Keratinocyte (primary cell): Measurements from ENCODE around the gene RITA1. TPM values are rescaled to one million over a fixed set of nuclear protein-coding genes. Genes with fewer than 3 reads are reported as not detected.

ENCODE experiments used
- DNase-seq: peaks from one replicate; pipeline ENCODE4 v3.0.0-alpha.2; 2011; ENCODE audit warnings: low read depth, missing footprints, low spot score
- FAIRE-seq: peaks from 2 replicates; lab custom pipeline; 2011; peaks lifted over from hg19 to GRCh38; lab: Jason Lieb, UNC
- H2AFZ ChIP-seq: 2 replicates; pipeline ENCODE4 v1.6.0; 2012; ENCODE audit warnings: low read length, control low read depth, inconsistent platforms; ENCODE audit not compliant: control insufficient read depth
- H3K27ac ChIP-seq: 2 replicates; pipeline ENCODE4 v1.5.1; 2011; ENCODE audit warnings: low read length; ENCODE audit not compliant: control insufficient read depth, insufficient read depth
- H3K27me3 ChIP-seq: 3 replicates; pipeline ENCODE4 v1.6.0; 2011; ENCODE audit warnings: low read length; ENCODE audit not compliant: control insufficient read depth, insufficient read depth; ENCODE audit errors: extremely low read depth
- H3K36me3 ChIP-seq, 2 experiments: 2 replicates in 1 of 2; 3 replicates in 1 of 2; pipeline ENCODE4 v1.5.1; 2011; ENCODE audit warnings: low read length in 2 of 2, mild to moderate bottlenecking in 1 of 2; ENCODE audit not compliant: control insufficient read depth in 2 of 2, insufficient read depth in 2 of 2; ENCODE audit errors: extremely low read depth in 1 of 2
- H3K4me1 ChIP-seq: 3 replicates; pipeline ENCODE4 v1.5.1; 2011; ENCODE audit warnings: low read length; ENCODE audit not compliant: control insufficient read depth, insufficient read depth; ENCODE audit errors: extremely low read depth
- H3K4me2 ChIP-seq: 3 replicates; pipeline ENCODE4 v1.6.0; 2011; ENCODE audit warnings: low read depth, low read length; ENCODE audit not compliant: control insufficient read depth, insufficient read depth; ENCODE audit errors: extremely low read depth
- H3K4me3 ChIP-seq, 3 experiments: fragments of 200-600 bp in 1 of 3; sonication (generic) in 1 of 3; 2 replicates in 2 of 3; 3 replicates in 1 of 3; pipeline ENCODE4 v1.5.1; 2011 to 2016; ENCODE audit warnings: low read length in 3 of 3, mild to moderate bottlenecking in 3 of 3, control low read depth in 2 of 3, inconsistent platforms in 1 of 3, low read depth in 1 of 3, mixed read lengths in 1 of 3, mixed run types in 1 of 3, moderate library complexity in 1 of 3; ENCODE audit not compliant: control insufficient read depth in 2 of 3, insufficient read depth in 2 of 3; ENCODE audit errors: extremely low read depth in 1 of 3
- H3K79me2 ChIP-seq: 2 replicates; pipeline ENCODE4 v1.6.0; 2012; ENCODE audit warnings: low read length; ENCODE audit not compliant: control insufficient read depth, insufficient read depth
- H3K9ac ChIP-seq: 3 replicates; pipeline ENCODE4 v1.6.0; 2011; ENCODE audit warnings: low read length; ENCODE audit not compliant: control insufficient read depth, insufficient read depth; ENCODE audit errors: extremely low read depth
- H3K9me1 ChIP-seq: 3 replicates; pipeline ENCODE4 v1.6.0; 2011; ENCODE audit warnings: low read length; ENCODE audit not compliant: control insufficient read depth, insufficient read depth; ENCODE audit errors: extremely low read depth
- H3K9me3 ChIP-seq: 2 replicates; pipeline ENCODE4 v1.5.1; 2012; ENCODE audit warnings: low read depth, low read length; ENCODE audit not compliant: control insufficient read depth
- H4K20me1 ChIP-seq: 3 replicates; pipeline ENCODE4 v1.6.0; 2011; ENCODE audit warnings: low read length; ENCODE audit not compliant: control insufficient read depth, insufficient read depth; ENCODE audit errors: extremely low read depth
- EZH2 ChIP-seq: IDR thresholded peaks from one replicate; pipeline ENCODE4 v1.6.1; 2012; ENCODE audit warnings: inconsistent platforms, mild to moderate bottlenecking, low read length, moderate library complexity
- dilution Hi-C: fragments of 300-500 bp; cut with MboI; formaldehyde crosslinking; loops from one replicate; pipeline ENCODE4 v1.7.0; 2020; ENCODE audit warnings: low sequenced_read_pairs; ENCODE audit not compliant: extremely low pct_ligation_motif_present
- polyA plus RNA-seq, 5 experiments: library from polyadenylated mRNA; depleted of rRNA in 3 of 5; stranded (reverse) in 3 of 5; stranded (forward) in 1 of 5; unstranded in 1 of 5; fragments of >200 nt; gene quantifications; 1 replicate in 1 of 5; 2 replicates in 3 of 5; 3 replicates in 1 of 5; pipeline versions ENCODE4 v1.2.1 to v1.2.3, GENCODE V29; 2011 to 2012; ENCODE audit warnings: missing spikeins in 2 of 5, low read depth in 1 of 5, low replicate concordance in 1 of 5
- TF ChIP-seq, protein P1 (sequence below), 3 experiments: IDR thresholded peaks in 1 of 3; conservative IDR thresholded peaks in 1 of 3; optimal IDR thresholded peaks in 1 of 3; 2 replicates in 2 of 3; 3 replicates in 1 of 3; pipeline versions ENCODE3 to v1.5.1; 2011; ENCODE audit warnings: low read length in 3 of 3, mild to moderate bottlenecking in 3 of 3, moderate library complexity in 2 of 3, control low read depth in 1 of 3, inconsistent platforms in 1 of 3; ENCODE audit not compliant: insufficient read depth in 2 of 3; ENCODE audit errors: extremely low read depth in 1 of 3

RITA1 gene
- polyA plus RNA-seq, 1 donor (not counting 4 experiments of a cell fraction or from before 2014, with no cell fraction given) = 11.8 TPM

DNA sequence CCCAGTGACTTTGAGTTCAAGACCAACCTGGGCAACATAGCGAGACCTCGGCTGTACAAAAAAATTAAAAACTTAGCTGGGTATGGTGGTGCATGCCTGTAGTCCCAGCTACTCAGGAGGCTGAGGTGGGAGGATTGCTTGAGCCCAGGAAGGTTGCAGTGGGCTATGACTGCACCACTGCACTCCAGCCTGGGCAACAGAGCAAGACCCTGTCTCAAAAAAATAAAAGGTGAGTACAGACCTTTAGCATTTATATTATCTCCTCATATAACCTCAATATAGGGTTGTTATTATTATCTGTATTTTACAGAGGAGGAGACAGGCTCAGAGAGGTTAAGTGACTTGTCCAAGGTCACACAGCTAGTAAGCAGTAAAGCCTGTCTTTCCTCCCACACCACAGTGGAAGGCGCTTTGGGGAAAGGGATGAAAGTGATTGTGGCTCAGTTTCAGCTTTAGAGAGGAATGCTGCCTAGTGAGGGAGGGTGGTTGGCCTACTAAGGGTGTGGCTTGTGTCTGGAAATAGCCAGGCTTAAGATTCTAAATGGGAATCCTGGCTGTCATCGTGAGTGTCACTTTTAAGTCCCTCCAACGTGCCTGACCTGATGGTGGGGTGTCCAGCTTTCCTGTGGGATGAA is 43.0 kb downstream of the RITA1 start:
- peaks cover 14 to 17% of the 10 kb centered on the region in 2 experiments for H3K36me3 ChIP-seq
- no peak overlapping the region for H3K4me2 ChIP-seq
- H2AFZ ChIP-seq = no peak overlapping the region
- dilution Hi-C loops = no loop called here
- DNase-seq (no peak), FAIRE-seq (no peak)
- no peak overlapping the region for H3K9ac ChIP-seq
- H3K4me1 ChIP-seq = peaks cover 12% of the 10 kb centered on the region
- H3K27ac ChIP-seq = no peak overlapping the region
- no peak for TF ChIP-seq EZH2
- TF ChIP-seq, protein P1, sequence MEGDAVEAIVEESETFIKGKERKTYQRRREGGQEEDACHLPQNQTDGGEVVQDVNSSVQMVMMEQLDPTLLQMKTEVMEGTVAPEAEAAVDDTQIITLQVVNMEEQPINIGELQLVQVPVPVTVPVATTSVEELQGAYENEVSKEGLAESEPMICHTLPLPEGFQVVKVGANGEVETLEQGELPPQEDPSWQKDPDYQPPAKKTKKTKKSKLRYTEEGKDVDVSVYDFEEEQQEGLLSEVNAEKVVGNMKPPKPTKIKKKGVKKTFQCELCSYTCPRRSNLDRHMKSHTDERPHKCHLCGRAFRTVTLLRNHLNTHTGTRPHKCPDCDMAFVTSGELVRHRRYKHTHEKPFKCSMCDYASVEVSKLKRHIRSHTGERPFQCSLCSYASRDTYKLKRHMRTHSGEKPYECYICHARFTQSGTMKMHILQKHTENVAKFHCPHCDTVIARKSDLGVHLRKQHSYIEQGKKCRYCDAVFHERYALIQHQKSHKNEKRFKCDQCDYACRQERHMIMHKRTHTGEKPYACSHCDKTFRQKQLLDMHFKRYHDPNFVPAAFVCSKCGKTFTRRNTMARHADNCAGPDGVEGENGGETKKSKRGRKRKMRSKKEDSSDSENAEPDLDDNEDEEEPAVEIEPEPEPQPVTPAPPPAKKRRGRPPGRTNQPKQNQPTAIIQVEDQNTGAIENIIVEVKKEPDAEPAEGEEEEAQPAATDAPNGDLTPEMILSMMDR (optimal IDR thresholded peaks at IDR 0.05 in 1 of 3, IDR thresholded peaks at IDR 0.05 in 1 of 3, conservative IDR thresholded peaks at IDR 0.05 in 1 of 3; ENCODE audit: extremely low read depth in 1 of 3, insufficient read depth in 2 of 3, low read length in 3 of 3) = no peak
- H3K27me3 ChIP-seq = no peaks in the 10 kb centered on the region
- H4K20me1 ChIP-seq = no peaks in the 10 kb centered on the region
- H3K79me2 ChIP-seq = no peaks in the 10 kb centered on the region
- no peak overlapping the region for H3K4me3 ChIP-seq
- no peaks in the 10 kb centered on the region for H3K9me1 ChIP-seq
- H3K9me3 ChIP-seq = no peaks in the 10 kb centered on the region

DNA sequence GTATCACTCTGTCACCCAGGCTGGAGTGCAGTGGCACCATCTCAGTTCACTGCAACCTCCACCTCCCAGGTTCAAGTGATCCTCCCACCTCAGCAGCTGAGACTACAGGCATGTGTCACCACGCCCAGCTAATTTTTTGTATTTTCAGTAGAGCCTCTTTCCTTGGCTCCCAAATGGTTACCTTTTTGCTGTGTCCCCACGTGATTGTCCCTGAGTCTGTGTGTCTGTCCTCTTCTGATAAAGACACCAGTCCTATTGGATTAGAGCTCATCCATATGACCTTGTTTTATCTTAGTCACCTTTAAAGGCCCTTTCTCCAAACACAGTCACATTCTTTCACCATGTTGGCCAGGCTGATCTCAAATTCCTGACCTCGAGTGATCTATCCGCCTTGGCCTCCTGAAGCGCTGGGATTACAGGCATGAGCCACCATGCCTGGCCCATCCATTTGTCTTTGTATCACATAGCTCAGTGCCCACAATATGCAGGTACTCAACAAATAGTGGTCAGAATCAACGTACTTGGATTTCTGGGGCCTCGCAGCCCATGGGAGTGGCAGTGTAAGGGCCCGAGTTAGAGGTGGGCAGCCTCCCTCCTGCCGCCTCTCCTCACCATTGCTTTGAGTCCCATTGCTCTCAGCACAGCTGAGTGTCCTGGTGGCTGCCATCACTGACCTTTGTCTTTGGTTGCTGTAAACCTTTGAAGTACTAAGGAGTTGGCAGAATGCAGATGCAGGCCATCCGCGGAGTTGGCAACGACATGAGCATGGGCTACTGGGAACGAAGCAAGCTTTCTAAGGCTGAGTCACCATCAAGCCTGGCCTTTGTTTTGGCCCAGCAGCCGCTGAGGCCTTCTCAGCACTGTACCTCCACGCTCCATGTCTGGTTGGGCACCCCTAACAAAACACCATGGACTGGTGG is 45.1 kb downstream of the RITA1 start:
- Histone ChIP-seq H3K27ac (no peak overlapping the region), H3K79me2 (no peaks in the 10 kb centered on the region), H4K20me1 (no peaks in the 10 kb centered on the region), H3K27me3 (no peaks in the 10 kb centered on the region), H3K4me2 (no peak overlapping the region), H3K9me1 (no peaks in the 10 kb centered on the region), H3K9me3 (no peaks in the 10 kb centered on the region), H3K9ac (no peak overlapping the region), H3K36me3 (peaks cover 16 to 19% of the 10 kb centered on the region in 2 experiments), H3K4me1 (peaks cover 12% of the 10 kb centered on the region), H2AFZ (no peak overlapping the region), H3K4me3 (no peak overlapping the region)
- FAIRE-seq (no peak), DNase-seq (no peak)
- dilution Hi-C loops = no loop called here
- TF ChIP-seq, protein P1 (optimal IDR thresholded peaks at IDR 0.05 in 1 of 3, IDR thresholded peaks at IDR 0.05 in 1 of 3, conservative IDR thresholded peaks at IDR 0.05 in 1 of 3; ENCODE audit: extremely low read depth in 1 of 3, insufficient read depth in 2 of 3, low read length in 3 of 3) = no peak
- TF ChIP-seq EZH2 = no peak
